HTERT RPE-1 (cell line): ENCODE measurements around the gene LRP2.

Experiments
- in situ Hi-C: fragments of 300-500 bp; cut with MboI; formaldehyde crosslinking; loops from 4 replicates; pipeline ENCODE4 v1.14.3; 2020; ENCODE audit warnings: low sequenced_read_pairs

Gene LRP2

GRCh38 chr2:169131587-169132512 lies 230.5 kb downstream of the LRP2 start:
- in situ Hi-C loops = no loop called here

GRCh38 chr2:169129703-169130243 lies 232.6 kb downstream of the LRP2 start:
- in situ Hi-C loops = no loop called here

GRCh38 chr2:169119851-169120250 lies 242.5 kb downstream of the LRP2 start:
- in situ Hi-C loops = no loop called here

- in situ Hi-C loops = no loop called here
Observed at GRCh38 chr2:169119123-169119760, 243.1 kb downstream of the LRP2 start.

GRCh38 chr2:169118060-169118459 lies 244.3 kb downstream of the LRP2 start:
- in situ Hi-C loops = no loop called here

- in situ Hi-C loops = no loop called here
Observed at GRCh38 chr2:169116993-169117392, 245.3 kb downstream of the LRP2 start.

GRCh38 chr2:169116327-169116726 lies 246.0 kb downstream of the LRP2 start:
- in situ Hi-C loops = no loop called here

GRCh38 chr2:169114056-169114455 lies 248.3 kb downstream of the LRP2 start:
- in situ Hi-C loops = no loop called here

- in situ Hi-C loops = no loop called here
Observed at GRCh38 chr2:169112841-169113240, 249.5 kb downstream of the LRP2 start.

- in situ Hi-C loops = no loop called here
Observed at GRCh38 chr2:169110916-169111315, 251.4 kb downstream of the LRP2 start.

- in situ Hi-C loops = no loop called here
Observed at GRCh38 chr2:169110419-169110818, 251.9 kb downstream of the LRP2 start.

GRCh38 chr2:169109502-169110409 lies 252.6 kb downstream of the LRP2 start:
- in situ Hi-C loops = no loop called here

- in situ Hi-C loops = no loop called here
Observed at GRCh38 chr2:169108099-169108884, 254.0 kb downstream of the LRP2 start.

- in situ Hi-C loops = no loop called here
Observed at GRCh38 chr2:169107645-169108044, 254.7 kb downstream of the LRP2 start.

GRCh38 chr2:169106563-169107545 lies 255.5 kb downstream of the LRP2 start:
- in situ Hi-C loops = no loop called here

- in situ Hi-C loops = no loop called here
Observed at GRCh38 chr2:169106134-169106533, 256.2 kb downstream of the LRP2 start.

- in situ Hi-C loops = no loop called here
Observed at GRCh38 chr2:169105476-169105875, 256.9 kb downstream of the LRP2 start.

- in situ Hi-C loops = no loop called here
Observed at GRCh38 chr2:169104848-169105247, 257.5 kb downstream of the LRP2 start.

GRCh38 chr2:169095621-169096105 lies 266.7 kb downstream of the LRP2 start:
- in situ Hi-C loops = no loop called here
